GM12878 (cell line): Measurements from ENCODE around the gene COX6A1. TPM values are rescaled to one million over a fixed set of nuclear protein-coding genes. Genes with fewer than 3 reads are reported as not detected.

Source experiments
- ATAC-seq: fragments of 200-7000 bp; cut with Tn5 transposase; 3 replicates; pipeline ENCODE4 v1.9.1; 2020; ENCODE audit warnings: mild to moderate bottlenecking, moderate library complexity
- BruUV-seq: library from RNA; stranded (reverse); fragments of 400-500 nt; replicated peaks from 2 replicates; lab custom pipeline; 2021; lab: Mats Ljungman, UMichigan
- CTCF ChIA-PET: fragments of 300-600 bp; sonication (Branson Sonifier 250); formaldehyde crosslinking; extraction: SDS; loops from one replicate; lab custom pipeline; 2021; ENCODE audit warnings: inconsistent platforms; lab: Yijun Ruan, JAX
- POLR2A ChIA-PET: fragments of 350-600 bp; formaldehyde crosslinking; extraction: SDS; loops from one replicate; lab custom pipeline; 2021; ENCODE audit warnings: inconsistent platforms; lab: Charles Lee
- RAD21 ChIA-PET: fragments of 300-600 bp; sonication (Branson Sonifier 250); formaldehyde crosslinking; loops from one replicate; lab custom pipeline; 2023; ENCODE audit warnings: antibody characterized with exemption; ENCODE audit not compliant: unreplicated experiment; lab: Charles Lee
- SMC1A ChIA-PET: fragments of 300-600 bp; sonication (Branson Sonifier 250); formaldehyde crosslinking; loops from one replicate; lab custom pipeline; 2023; ENCODE audit not compliant: unreplicated experiment, uncharacterized antibody; lab: Charles Lee
- DNase-seq: peaks from one replicate; pipeline ENCODE4 v3.0.0-alpha.2; 2011; ENCODE audit warnings: low read depth, low spot score
- FAIRE-seq: peaks from 3 replicates; lab custom pipeline; 2011; peaks lifted over from hg19 to GRCh38; lab: Jason Lieb, UNC
- H2AFZ ChIP-seq: 2 replicates; pipeline ENCODE4 v1.6.0; 2011; ENCODE audit warnings: low read depth, low read length, control low read depth; ENCODE audit not compliant: control insufficient read depth
- H3K27ac ChIP-seq: 2 replicates; pipeline ENCODE4 v1.5.1; 2011; ENCODE audit warnings: control low read depth; ENCODE audit not compliant: control insufficient read depth, insufficient read depth
- H3K27me3 ChIP-seq, 2 experiments: replicated peaks in 1 of 2; 2 replicates each; pipeline versions ENCODE4 v1.6.0 to v1.6.1; 2011; ENCODE audit warnings: low read length in 1 of 2; ENCODE audit not compliant: control insufficient read depth in 2 of 2, insufficient read depth in 2 of 2
- H3K36me3 ChIP-seq, 2 experiments: 2 replicates each; pipeline ENCODE4 v1.5.1; 2011; ENCODE audit warnings: low read length in 1 of 2; ENCODE audit not compliant: control insufficient read depth in 2 of 2, insufficient read depth in 2 of 2
- H3K4me1 ChIP-seq: 2 replicates; pipeline ENCODE4 v1.6.1; 2011; ENCODE audit warnings: mild to moderate bottlenecking, low read length, moderate library complexity, mixed read lengths; ENCODE audit not compliant: control insufficient read depth, insufficient read depth
- H3K4me2 ChIP-seq: 2 replicates; pipeline ENCODE4 v1.6.0; 2011; ENCODE audit warnings: control low read depth; ENCODE audit not compliant: control insufficient read depth, insufficient read depth
- H3K4me3 ChIP-seq: fragments of 200-600 bp; sonication (generic); 2 replicates; pipeline ENCODE4 v1.5.1; 2016
- H3K79me2 ChIP-seq: 2 replicates; pipeline ENCODE4 v1.6.0; 2011; ENCODE audit warnings: low read length; ENCODE audit not compliant: control insufficient read depth, insufficient read depth
- H3K9ac ChIP-seq: 2 replicates; pipeline ENCODE4 v1.8.0; 2011; ENCODE audit warnings: low read length, control low read depth, mixed read lengths; ENCODE audit not compliant: control insufficient read depth, insufficient read depth
- H3K9me3 ChIP-seq: replicated peaks from 3 replicates; pipeline ENCODE4 v1.5.1; 2011; ENCODE audit warnings: mild to moderate bottlenecking, low read length; ENCODE audit not compliant: control insufficient read depth, insufficient read depth
- H4K20me1 ChIP-seq: 2 replicates; pipeline ENCODE4 v1.6.0; 2011; ENCODE audit not compliant: control insufficient read depth, insufficient read depth
- ATF2 ChIP-seq: IDR thresholded peaks from 2 replicates; pipeline ENCODE4 v1.6.1; 2012; ENCODE audit warnings: low read length, inconsistent platforms
- BACH1 ChIP-seq: fragments of 450-650 bp; IDR thresholded peaks from 2 replicates; pipeline ENCODE4 v1.6.1; 2017; ENCODE audit warnings: mild to moderate bottlenecking, borderline replicate concordance
- BRCA1 ChIP-seq: IDR thresholded peaks from 2 replicates; pipeline ENCODE4 v1.6.1; 2011; ENCODE audit warnings: low read depth, low read length, improper control_type of control experiment
- CHD1 ChIP-seq: IDR thresholded peaks from 2 replicates; pipeline ENCODE4 v1.6.1; 2012; ENCODE audit warnings: low read depth, low read length, improper control_type of control experiment
- E2F8 ChIP-seq: fragments of 450-650 bp; IDR thresholded peaks from 2 replicates; pipeline ENCODE4 v1.6.1; 2018; ENCODE audit warnings: mild to moderate bottlenecking, low read depth, moderate library complexity; ENCODE audit not compliant: partially characterized antibody
- IRF4 ChIP-seq: IDR thresholded peaks from 2 replicates; pipeline ENCODE4 v1.6.1; 2011; ENCODE audit warnings: low read depth, low read length
- POU2F2 ChIP-seq: IDR thresholded peaks from 3 replicates; pipeline ENCODE4 v1.6.1; 2011; ENCODE audit warnings: low read depth, mild to moderate bottlenecking, low read length, borderline replicate concordance
- PRDM15 ChIP-seq: fragments of 450-650 bp; formaldehyde crosslinking; IDR thresholded peaks from 2 replicates; pipeline ENCODE4 v1.4.0; 2020; ENCODE audit warnings: mild to moderate bottlenecking, moderate library complexity
- RB1 ChIP-seq: fragments of 450-650 bp; formaldehyde crosslinking; IDR thresholded peaks from 2 replicates; pipeline ENCODE4 v1.6.1; 2017; ENCODE audit warnings: mild to moderate bottlenecking, borderline replicate concordance
- WGBS: methylation state at CpG from one replicate; pipeline ENCODE4 v1.1.6; 2016; ENCODE audit warnings: low lambda C conversion rate; ENCODE audit not compliant: insufficient replicate concordance, insufficient coverage; ENCODE audit errors: missing lambda C conversion rate; 5-methylcytosine and 5-hydroxymethylcytosine counted together
- in situ Hi-C: fragments of 300-500 bp; cut with MboI; formaldehyde crosslinking; loops from 9 replicates; pipeline ENCODE4 v1.14.3; 2018; ENCODE audit warnings: mixed read lengths
- intact Hi-C: fragments of 100-400 bp; cut with micrococcal nuclease; formaldehyde crosslinking; loops from one replicate; pipeline ENCODE4 v1.14.2; 2022; ENCODE audit not compliant: unreplicated experiment
- polyA plus RNA-seq, 11 experiments: library from polyadenylated mRNA; depleted of rRNA in 4 of 11; unstranded in 6 of 11; stranded (reverse) in 5 of 11; fragments of >200 nt; fragmentation: Nextera tagmentation in 4 of 11; fragmentation: Illumina TruSeq in 1 of 11; extraction: Ambion mirVana in 4 of 11; extraction: Trizol in 1 of 11; gene quantifications; 1 replicate in 1 of 11; 2 replicates in 10 of 11; pipeline versions ENCODE4 v1.2.1 to v1.2.3, GENCODE V29; 2011 to 2016; ENCODE audit warnings: inconsistent platforms in 2 of 11, missing spikeins in 2 of 11, low read depth in 1 of 11
- total RNA-seq, 4 experiments: library from RNA; depleted of rRNA in 3 of 4; stranded (reverse); fragments of >200 nt in 3 of 4; fragmentation: Illumina TruSeq in 1 of 4; extraction: Trizol in 1 of 4; gene quantifications; 2 replicates each; pipeline versions ENCODE4 v1.2.1 to v1.2.3, GENCODE V29; 2013 to 2021

COX6A1 gene
- total and polyA plus RNA-seq, 10 of the 15 experiments (the other 5 are each of a cell fraction or from before 2014, with no cell fraction given): 408 to 2,723 (median 1,019) TPM

- H3K9ac ChIP-seq: no peak overlapping the region
- CTCF ChIA-PET: interaction anchor here (0.9 to 1.8 kb wide), 5 partner anchors 9 to 49 kb away, joined by 3 to 10 read pairs (median 4); no protein-coding TSS in a partner anchor
- RAD21 ChIA-PET: no interaction called here
- POLR2A ChIA-PET: interaction anchor here (1.1 to 1.3 kb wide), 2 partner anchors 114 to 133 kb away, joined by 3 to 4 read pairs; partner anchors contain the start of gene POP5
- intact Hi-C loops: loop anchor here (2.0 kb wide), 1 partner anchor 21 kb away; the partner anchor contains the start of gene SRSF9
- no peak overlapping the region; the same call in 1 of the 2 replicates for H3K4me2 ChIP-seq
- no TSS peak for BruUV-seq
- H4K20me1 ChIP-seq: no peaks in the 10 kb centered on the region
- no peaks in the 10 kb centered on the region for H3K27me3 ChIP-seq
- 94% methylated on average over 4 of the region's 4 CpGs for WGBS
- no peaks in the 10 kb centered on the region for H3K9me3 ChIP-seq
- in situ Hi-C loops: no loop called here
- DNase-seq (no peak), ATAC-seq (no peak), FAIRE-seq (no peak)
- H3K79me2 ChIP-seq: peaks cover 47% of the 10 kb centered on the region
- peaks cover 9% of the 10 kb centered on the region; the same call in 1 of the 2 replicates for H3K4me1 ChIP-seq
- no peak overlapping the region for H2AFZ ChIP-seq
- SMC1A ChIA-PET: interaction anchor here (0.8 to 1.4 kb wide), 3 partner anchors 9 to 133 kb away, joined by 3 read pairs; partner anchors contain the start of gene POP5
- H3K4me3 ChIP-seq: no peak overlapping the region
- peaks cover 0 to 8% of the 10 kb centered on the region in 2 experiments; a peak in 1 of 4 replicates for H3K36me3 ChIP-seq
- no peak overlapping the region for H3K27ac ChIP-seq
- no peak for TF ChIP-seq BACH1
- TF ChIP-seq BRCA1: no peak
- no peak for TF ChIP-seq IRF4
- no peak for TF ChIP-seq E2F8
- TF ChIP-seq PRDM15 (CRISPR knock-in tag): no peak
- no peak for TF ChIP-seq CHD1
- TF ChIP-seq RB1: no peak
- no peak for TF ChIP-seq ATF2
- TF ChIP-seq POU2F2: no peak
These were observed 10.1 kb downstream of the COX6A1 start for GRCh38 chr12:120447992-120448391.
